HG02642 (cell line): Measurements from ENCODE around the gene XYLT1.
"Not testable (repeated sequence)": the region's sequence is repeated elsewhere in the genome, so short reads cannot be mapped to it uniquely, and the experiment has no call there.

Experiments used
- ATAC-seq: cut with Tn5 transposase; IDR thresholded peaks from one replicate; pipeline ENCODE4 v1.9.1; 2021; ENCODE audit warnings: mild to moderate bottlenecking; ENCODE audit not compliant: unreplicated experiment, poor library complexity

Gene XYLT1

GRCh38 chr16:17493012-17493411, 22.3 kb upstream of the XYLT1 start:
- no peak for ATAC-seq

GRCh38 chr16:17491140-17491662, 20.4 kb upstream of the XYLT1 start:
- no peak for ATAC-seq

GRCh38 chr16:17488506-17488905, 17.7 kb upstream of the XYLT1 start:
- ATAC-seq, result no peak

- ATAC-seq, result no peak
Measured at GRCh38 chr16:17483351-17483750, 12.6 kb upstream of the XYLT1 start.

GRCh38 chr16:17482341-17482740, 11.6 kb upstream of the XYLT1 start:
- ATAC-seq, result not testable (repeated sequence)

- no peak for ATAC-seq
Measured at GRCh38 chr16:17481736-17482135, 11.0 kb upstream of the XYLT1 start.

GRCh38 chr16:17477260-17477545, 6.4 kb upstream of the XYLT1 start:
- not testable (repeated sequence) for ATAC-seq

- no peak for ATAC-seq
Measured at GRCh38 chr16:17476414-17477259, 5.9 kb upstream of the XYLT1 start.

- ATAC-seq, result no peak
Measured at GRCh38 chr16:17475104-17475503, 4.3 kb upstream of the XYLT1 start.

GRCh38 chr16:17474572-17474971, 3.8 kb upstream of the XYLT1 start:
- ATAC-seq, result no peak

- no peak for ATAC-seq
Measured at GRCh38 chr16:17474037-17474436, 3.3 kb upstream of the XYLT1 start.

GRCh38 chr16:17471719-17472461, 1.1 kb upstream of the XYLT1 start:
- no peak for ATAC-seq

GRCh38 chr16:17470182-17470907, 415 bp downstream of the XYLT1 start:
- ATAC-seq, result no peak

GRCh38 chr16:17469741-17470181, 999 bp downstream of the XYLT1 start:
- ATAC-seq, result no peak

GRCh38 chr16:17469011-17469740, 1.6 kb downstream of the XYLT1 start:
- ATAC-seq, result no peak

GRCh38 chr16:17468611-17469010, 2.1 kb downstream of the XYLT1 start:
- no peak for ATAC-seq

GRCh38 chr16:17467923-17468540, 2.7 kb downstream of the XYLT1 start:
- ATAC-seq, result no peak

GRCh38 chr16:17466876-17467275, 3.9 kb downstream of the XYLT1 start:
- ATAC-seq, result no peak

- no peak for ATAC-seq
Measured at GRCh38 chr16:17465460-17465859, 5.3 kb downstream of the XYLT1 start.

- no peak for ATAC-seq
Measured at GRCh38 chr16:17463335-17463734, 7.4 kb downstream of the XYLT1 start.
